ENCODE data around the gene GAB4.

GRCh38 chr22:17013396-17014100 lies 5.5 kb upstream of the GAB4 start:
- TF ChIP-seq POLR2A (IDR thresholded peaks at IDR 0.05) (no peak), CTCF (IDR thresholded peaks at IDR 0.05 in 4 of 5, conservative IDR thresholded peaks at IDR 0.05 in 1 of 5) (no peak)
